Testis (tissue), 3 donors: Measurements from ENCODE around the gene DACH1. TPM values are rescaled to one million over a fixed set of nuclear protein-coding genes. Genes with fewer than 3 reads are reported as not detected.

Experiments
- DNase-seq: peaks from one replicate; pipeline ENCODE4 v3.0.0-alpha.2; 2019
- H3K27ac ChIP-seq, 2 donors: fragments of 200-600 bp; sonication (generic); one replicate each; pipeline ENCODE4 v1.5.1; 2019
- H3K27me3 ChIP-seq: fragments of 200-600 bp; sonication (generic); one replicate; pipeline ENCODE4 v1.5.1; 2019
- H3K36me3 ChIP-seq: fragments of 200-600 bp; sonication (generic); one replicate; pipeline ENCODE4 v1.5.1; 2017; ENCODE audit warnings: low read depth; ENCODE audit errors: missing control alignments
- H3K4me1 ChIP-seq: fragments of 200-600 bp; sonication (generic); one replicate; pipeline ENCODE4 v1.5.1; 2019
- H3K4me3 ChIP-seq, 2 donors: fragments of 200-600 bp; sonication (generic); one replicate each; pipeline ENCODE4 v1.5.1; 2017 to 2019
- H3K9me3 ChIP-seq: fragments of 200-600 bp; sonication (generic); one replicate; pipeline ENCODE4 v1.5.1; 2017
- POLR2A ChIP-seq: fragments of 450-650 bp; IDR thresholded peaks from one replicate; pipeline ENCODE4 v1.6.1; 2017; ENCODE audit warnings: antibody characterized with exemption, mild to moderate bottlenecking, moderate library complexity
- WGBS, 2 donors: methylation state at CpG; one replicate each; pipeline ENCODE4 v1.1.5; 2018; 5-methylcytosine and 5-hydroxymethylcytosine counted together
- intact Hi-C: fragments of 100-400 bp; cut with DNase I; formaldehyde crosslinking; loops from one replicate; pipeline ENCODE4 v1.15.1; 2023; ENCODE audit warnings: low total_unique reads
- polyA plus RNA-seq: library from polyadenylated mRNA; stranded (reverse); fragments of 350-450 nt; fragmentation: Illumina TruSeq; extraction: RNeasy Lipid Tissue Mini Kit (QIAGEN cat#74804); gene quantifications from one replicate; pipeline ENCODE4 v1.2.3, GENCODE V29; 2014; ENCODE audit warnings: low read depth, low replicate concordance; ENCODE audit not compliant: insufficient read depth
- total RNA-seq, 2 donors: library from RNA; depleted of rRNA; stranded (reverse); fragments of >200 nt; gene quantifications; one replicate each; pipeline ENCODE4 v1.2.3, GENCODE V29; 2016
- TF ChIP-seq, protein P1 (sequence below), 3 experiments: fragments of 450-650 bp in 2 of 3; fragments of 200-600 bp in 1 of 3; sonication (generic) in 1 of 3; IDR thresholded peaks; one replicate each; pipeline ENCODE4 v1.5.1; 2016 to 2019; ENCODE audit warnings: antibody characterized with exemption in 3 of 3, mild to moderate bottlenecking in 2 of 3, moderate library complexity in 1 of 3

DACH1 gene
- total and polyA plus RNA-seq, 3 donors from 2014 or later: 4.7 to 11.1 (median 5.4) TPM

DNA sequence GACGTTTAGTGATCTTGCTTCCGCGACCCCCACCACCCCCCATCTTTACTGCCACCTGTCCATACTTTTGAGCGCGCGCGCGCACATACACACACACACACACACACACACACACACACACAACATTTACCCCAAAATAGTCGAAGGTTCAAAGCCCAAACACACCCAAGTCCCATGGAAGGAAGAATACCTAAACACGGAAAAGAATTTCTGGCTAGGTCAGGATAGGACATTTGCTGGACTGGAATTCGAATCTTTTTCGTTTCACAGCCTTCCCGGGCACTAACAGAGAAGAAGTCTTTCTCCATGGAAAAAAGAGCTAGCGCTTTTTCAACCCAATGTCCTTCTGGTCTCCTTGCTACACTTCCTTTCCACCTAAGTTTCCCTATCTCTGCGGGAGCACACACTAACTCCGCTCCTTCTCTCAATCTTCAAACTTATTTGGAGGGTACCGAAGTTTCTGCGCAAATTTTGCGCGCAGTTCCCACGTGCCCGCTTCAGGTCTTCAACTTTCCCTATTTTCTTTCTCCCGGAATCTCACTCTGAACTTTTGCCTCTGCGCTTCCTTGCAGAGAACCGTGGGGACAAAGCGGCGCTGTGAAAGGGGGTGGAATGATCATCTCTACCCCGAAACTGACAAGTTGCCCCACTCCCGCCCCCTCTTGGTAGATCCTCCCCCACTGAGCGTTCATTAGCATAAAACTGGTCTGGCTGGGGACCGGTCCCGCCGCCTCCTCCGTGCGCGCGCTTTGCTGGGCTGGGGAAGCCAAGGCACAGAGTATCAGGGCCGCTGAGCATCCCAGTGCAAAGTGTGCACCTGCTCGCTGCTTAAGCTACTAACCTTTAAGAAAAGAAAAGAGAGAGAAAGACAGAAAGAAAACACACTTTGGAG lies 2.7 kb downstream of the DACH1 start:
- WGBS, 2 donors: 3 to 4% methylated on average over 39 of the region's 39 CpGs

DNA sequence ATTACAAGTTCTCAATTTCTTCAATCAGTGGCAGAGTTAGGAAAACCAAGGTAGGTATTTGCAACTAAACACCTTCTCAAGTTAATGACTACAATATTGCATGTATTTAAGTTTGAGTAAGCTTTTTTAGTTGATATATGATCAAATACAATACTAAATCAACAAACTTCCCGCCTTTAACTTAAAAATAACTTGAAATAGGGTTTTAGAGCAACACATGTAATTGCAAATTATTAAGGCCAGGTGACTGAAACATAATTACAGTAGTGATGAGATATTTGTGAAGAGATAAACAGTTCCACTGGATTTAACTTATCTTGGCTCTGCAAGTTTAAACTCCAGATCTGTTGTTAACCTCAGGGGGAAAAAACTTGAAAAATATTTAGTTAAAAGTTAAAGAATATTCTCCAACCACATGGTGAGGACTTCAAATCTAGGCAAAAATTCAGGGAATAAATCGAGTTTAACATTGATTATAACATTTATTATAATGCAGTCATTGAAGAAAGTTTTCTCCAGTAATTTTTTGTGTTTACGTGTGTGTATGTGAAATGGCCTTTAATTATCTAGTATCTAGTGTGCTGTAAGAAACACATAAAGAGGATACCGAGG lies 3.6 kb downstream of the DACH1 start:
- no peak for DNase-seq
- TF ChIP-seq, protein P1, sequence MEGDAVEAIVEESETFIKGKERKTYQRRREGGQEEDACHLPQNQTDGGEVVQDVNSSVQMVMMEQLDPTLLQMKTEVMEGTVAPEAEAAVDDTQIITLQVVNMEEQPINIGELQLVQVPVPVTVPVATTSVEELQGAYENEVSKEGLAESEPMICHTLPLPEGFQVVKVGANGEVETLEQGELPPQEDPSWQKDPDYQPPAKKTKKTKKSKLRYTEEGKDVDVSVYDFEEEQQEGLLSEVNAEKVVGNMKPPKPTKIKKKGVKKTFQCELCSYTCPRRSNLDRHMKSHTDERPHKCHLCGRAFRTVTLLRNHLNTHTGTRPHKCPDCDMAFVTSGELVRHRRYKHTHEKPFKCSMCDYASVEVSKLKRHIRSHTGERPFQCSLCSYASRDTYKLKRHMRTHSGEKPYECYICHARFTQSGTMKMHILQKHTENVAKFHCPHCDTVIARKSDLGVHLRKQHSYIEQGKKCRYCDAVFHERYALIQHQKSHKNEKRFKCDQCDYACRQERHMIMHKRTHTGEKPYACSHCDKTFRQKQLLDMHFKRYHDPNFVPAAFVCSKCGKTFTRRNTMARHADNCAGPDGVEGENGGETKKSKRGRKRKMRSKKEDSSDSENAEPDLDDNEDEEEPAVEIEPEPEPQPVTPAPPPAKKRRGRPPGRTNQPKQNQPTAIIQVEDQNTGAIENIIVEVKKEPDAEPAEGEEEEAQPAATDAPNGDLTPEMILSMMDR (IDR thresholded peaks at IDR 0.05): no peak
- TF ChIP-seq POLR2A: no peak
- no peaks in the 10 kb centered on the region for H3K36me3 ChIP-seq
- intact Hi-C loops: no loop called here
- no peaks in the 10 kb centered on the region for H3K9me3 ChIP-seq
- H3K4me1 ChIP-seq: no peaks in the 10 kb centered on the region
- WGBS, 2 donors: 48 to 65% methylated on average over 4 of the region's 4 CpGs
- no peaks in the 10 kb centered on the region for H3K27me3 ChIP-seq
- H3K4me3 ChIP-seq: no peak overlapping the region
- H3K27ac ChIP-seq: no peak overlapping the region

More for the DNA sequence above, 2.7 kb downstream of the DACH1 start:
- DNase-seq: peak; percentile 34
- Histone ChIP-seq H3K9me3 (no peaks in the 10 kb centered on the region), H3K4me1 (no peaks in the 10 kb centered on the region), H3K27me3 (no peaks in the 10 kb centered on the region), H3K27ac (peak overlapping the region in 1 of 2 donors; percentile 26), H3K4me3 (peak overlapping the region; percentile 54 to 61), H3K36me3 (no peaks in the 10 kb centered on the region)
- intact Hi-C loops: no loop called here
- TF ChIP-seq POLR2A: no peak
- TF ChIP-seq, protein P1 (IDR thresholded peaks at IDR 0.05): no peak

DNA sequence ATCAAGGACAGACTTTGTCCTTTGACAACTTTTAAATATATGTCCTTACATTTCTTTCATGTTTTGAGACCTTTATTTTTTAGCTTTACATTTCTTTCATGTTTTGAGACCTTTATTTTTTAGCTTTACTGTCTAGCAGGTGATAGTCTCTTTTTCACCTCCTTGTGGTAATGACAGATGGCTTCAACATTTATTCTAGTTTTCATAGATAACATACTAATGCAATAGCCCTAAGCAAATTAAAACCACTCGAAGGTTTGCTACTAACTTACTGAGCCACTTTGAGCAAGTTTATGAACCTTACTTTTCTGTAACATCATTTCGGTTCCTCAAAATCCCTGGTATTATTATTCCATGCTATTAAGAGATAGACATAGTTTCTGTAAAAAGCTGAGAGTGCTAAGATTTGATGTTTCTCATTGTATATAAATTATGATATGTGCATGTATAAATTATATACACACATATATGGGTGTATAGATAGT lies 4.5 kb downstream of the DACH1 start:
- TF ChIP-seq POLR2A: no peak
- TF ChIP-seq, protein P1 (IDR thresholded peaks at IDR 0.05): no peak
- no peak for DNase-seq
- Histone ChIP-seq H3K4me3 (no peak overlapping the region), H3K27ac (no peak overlapping the region), H3K9me3 (no peaks in the 10 kb centered on the region), H3K36me3 (no peaks in the 10 kb centered on the region), H3K27me3 (no peaks in the 10 kb centered on the region), H3K4me1 (no peaks in the 10 kb centered on the region)
- 66 to 82% methylated on average over 2 of the region's 2 CpGs for WGBS, 2 donors
- intact Hi-C loops: no loop called here

DNA sequence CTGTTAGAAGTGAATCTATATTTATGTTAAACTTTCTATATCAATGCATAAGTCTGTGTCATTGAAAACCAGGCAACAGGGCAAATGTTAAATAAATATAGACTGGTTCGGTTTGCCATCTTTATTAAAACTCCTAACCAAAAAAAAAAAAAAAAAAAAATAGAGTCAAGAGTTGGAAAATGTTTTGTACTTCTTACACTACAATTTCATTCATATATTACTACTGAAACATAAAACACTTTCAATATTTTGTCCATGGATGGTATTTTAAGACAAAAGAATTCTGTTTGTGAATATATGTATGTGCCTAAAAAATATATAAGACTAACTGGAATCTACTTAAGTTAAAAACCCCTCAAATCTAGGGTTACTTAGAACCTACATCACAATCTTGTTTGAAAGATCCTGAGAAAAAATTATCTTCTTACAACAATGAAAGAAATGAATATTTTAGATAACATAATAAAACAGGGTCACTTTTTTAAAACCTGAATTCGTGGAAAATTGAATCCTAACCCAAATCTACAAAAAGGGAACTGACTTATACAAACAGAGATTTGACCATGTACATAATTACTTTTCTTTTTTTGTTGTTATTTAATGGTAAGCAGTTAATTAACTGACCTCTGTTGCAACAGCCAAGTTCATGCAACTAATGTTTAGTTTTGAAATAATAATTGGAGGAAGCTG lies 5.1 kb downstream of the DACH1 start:
- intact Hi-C loops: no loop called here
- H3K36me3 ChIP-seq: no peaks in the 10 kb centered on the region
- no peaks in the 10 kb centered on the region for H3K9me3 ChIP-seq
- H3K4me3 ChIP-seq: no peak overlapping the region
- no peak overlapping the region for H3K27ac ChIP-seq
- DNase-seq: no peak
- WGBS, 2 donors: 77 to 78% methylated on average over 2 of the region's 2 CpGs
- TF ChIP-seq, protein P1 (IDR thresholded peaks at IDR 0.05): no peak
- no peak for TF ChIP-seq POLR2A
- H3K27me3 ChIP-seq: no peaks in the 10 kb centered on the region
- H3K4me1 ChIP-seq: no peaks in the 10 kb centered on the region
